GM18873 (cell line): ENCODE results near the gene GAS6.

ENCODE experiments used
- ATAC-seq: cut with Tn5 transposase; IDR thresholded peaks from one replicate; pipeline ENCODE4 v1.9.1; 2021; ENCODE audit warnings: mild to moderate bottlenecking, moderate library complexity, moderate number of reproducible peaks; ENCODE audit not compliant: unreplicated experiment, low FRiP score

The GAS6 gene

DNA sequence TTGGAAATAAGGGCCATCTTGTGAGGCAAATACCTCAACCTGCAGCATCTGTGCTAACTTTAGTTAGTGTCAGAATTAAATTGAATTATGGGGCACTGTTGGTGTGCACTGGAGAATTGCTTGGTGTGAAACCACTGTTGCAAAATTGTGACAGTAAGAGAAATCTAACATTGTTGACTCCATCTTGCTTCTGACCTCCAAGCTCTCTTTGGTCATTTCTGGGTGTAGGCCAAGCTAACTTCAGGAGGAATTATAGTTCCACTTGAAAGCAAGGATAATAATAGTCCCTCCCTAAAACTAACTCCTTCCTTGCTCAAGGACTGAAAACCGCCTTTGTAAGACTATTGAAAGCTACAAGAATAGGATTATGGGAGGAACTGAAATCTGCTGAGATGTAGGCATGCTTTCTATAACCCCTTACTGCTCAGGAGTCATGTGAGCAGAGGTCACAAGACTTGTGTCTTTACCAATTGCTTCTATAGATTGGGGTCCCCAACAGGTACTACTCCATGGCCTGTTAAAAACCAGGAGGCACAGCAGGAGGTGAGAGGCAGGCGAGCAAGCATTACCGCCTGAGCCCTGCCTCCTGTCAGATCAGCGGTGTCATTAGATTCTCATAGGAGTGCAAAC is 24.9 kb upstream of the GAS6 start:
- ATAC-seq, result no peak

DNA sequence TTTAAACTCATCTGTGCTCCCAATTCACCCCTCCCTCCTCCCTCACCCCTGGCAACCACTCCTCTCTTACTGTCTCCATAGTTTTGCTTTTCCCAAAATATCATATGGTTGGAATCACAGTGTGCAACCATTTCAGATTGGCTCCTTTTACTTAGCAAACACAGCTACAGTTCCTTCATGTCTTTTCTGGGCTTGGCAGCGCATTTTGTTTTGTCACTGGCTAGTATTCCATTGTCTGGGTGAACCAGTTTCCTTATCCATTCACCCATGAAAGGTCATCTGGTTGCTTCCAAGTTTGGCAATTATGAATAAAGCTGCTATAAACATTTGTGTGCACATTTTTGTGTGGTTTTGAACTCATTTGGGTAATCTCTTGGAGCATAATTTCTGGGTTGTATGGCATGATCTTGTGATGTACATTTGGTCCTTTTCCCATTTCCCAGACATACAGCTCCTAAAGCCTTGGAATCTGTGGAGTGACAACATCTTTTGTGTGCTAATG is 23.9 kb upstream of the GAS6 start:
- no peak for ATAC-seq

- no peak for ATAC-seq
Measured at GRCh38 chr13:113886561-113887112, 22.8 kb upstream of the GAS6 start.

DNA sequence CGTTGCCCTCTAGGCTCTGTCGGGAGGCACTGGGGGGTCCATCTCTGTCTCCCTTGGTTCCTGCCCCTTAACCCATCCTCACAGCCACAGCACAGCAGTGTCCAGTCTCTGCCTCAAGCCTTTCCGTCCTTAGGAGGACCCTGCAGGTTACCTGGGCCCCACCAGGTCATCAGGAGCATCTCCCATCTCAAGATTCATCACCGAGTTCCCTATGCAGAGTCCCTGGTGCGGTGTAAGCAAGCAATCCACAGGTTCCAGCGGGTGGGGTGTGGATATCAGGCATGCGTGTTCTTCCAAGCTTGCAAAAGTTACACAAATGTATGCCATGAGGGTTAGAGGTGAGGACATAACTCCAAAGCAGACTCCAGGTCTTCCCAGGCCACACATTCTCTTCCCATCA is 20.9 kb upstream of the GAS6 start:
- no peak for ATAC-seq

GRCh38 chr13:113883921-113884804 is 20.3 kb upstream of the GAS6 start:
- ATAC-seq, result no peak

- no peak for ATAC-seq
Measured at GRCh38 chr13:113883314-113883811, 19.5 kb upstream of the GAS6 start.

DNA sequence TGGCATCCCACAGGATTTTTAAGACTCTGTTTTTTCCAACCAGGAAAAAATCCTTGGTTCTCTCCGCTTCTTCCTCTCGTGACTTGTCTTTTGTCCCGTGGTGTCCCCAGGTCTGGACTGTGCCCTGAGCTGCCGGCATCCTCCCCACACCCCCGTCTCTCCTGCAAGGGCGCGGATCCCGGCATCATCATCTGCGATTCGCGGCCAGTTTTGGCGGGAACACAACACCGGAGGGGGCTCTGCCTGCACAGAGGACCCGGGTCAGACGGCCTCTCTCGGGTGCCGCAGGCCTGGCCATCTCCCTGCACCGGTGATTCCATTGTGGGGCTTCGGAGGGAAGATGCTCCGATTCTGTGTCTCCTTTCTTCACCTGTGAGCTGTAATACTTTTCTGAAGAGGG is 18.8 kb upstream of the GAS6 start:
- no peak for ATAC-seq

DNA sequence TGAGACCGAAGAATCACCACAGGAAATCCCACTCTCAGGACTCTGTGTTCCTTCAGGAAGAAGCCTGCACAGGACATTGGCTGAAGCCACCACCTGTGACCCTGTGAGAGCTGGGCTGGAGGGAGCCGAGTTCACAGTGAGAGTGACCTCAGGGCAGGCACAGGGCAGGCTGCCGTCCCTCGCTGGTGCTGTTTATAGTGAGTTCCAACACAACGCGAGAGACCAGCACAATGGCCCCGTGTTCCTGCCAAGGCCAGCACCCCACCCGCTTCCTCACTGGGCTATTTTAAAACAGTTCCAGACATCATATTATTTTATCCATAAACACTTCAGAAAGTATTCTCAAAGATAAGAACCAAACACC is 18.4 kb upstream of the GAS6 start:
- no peak for ATAC-seq

DNA sequence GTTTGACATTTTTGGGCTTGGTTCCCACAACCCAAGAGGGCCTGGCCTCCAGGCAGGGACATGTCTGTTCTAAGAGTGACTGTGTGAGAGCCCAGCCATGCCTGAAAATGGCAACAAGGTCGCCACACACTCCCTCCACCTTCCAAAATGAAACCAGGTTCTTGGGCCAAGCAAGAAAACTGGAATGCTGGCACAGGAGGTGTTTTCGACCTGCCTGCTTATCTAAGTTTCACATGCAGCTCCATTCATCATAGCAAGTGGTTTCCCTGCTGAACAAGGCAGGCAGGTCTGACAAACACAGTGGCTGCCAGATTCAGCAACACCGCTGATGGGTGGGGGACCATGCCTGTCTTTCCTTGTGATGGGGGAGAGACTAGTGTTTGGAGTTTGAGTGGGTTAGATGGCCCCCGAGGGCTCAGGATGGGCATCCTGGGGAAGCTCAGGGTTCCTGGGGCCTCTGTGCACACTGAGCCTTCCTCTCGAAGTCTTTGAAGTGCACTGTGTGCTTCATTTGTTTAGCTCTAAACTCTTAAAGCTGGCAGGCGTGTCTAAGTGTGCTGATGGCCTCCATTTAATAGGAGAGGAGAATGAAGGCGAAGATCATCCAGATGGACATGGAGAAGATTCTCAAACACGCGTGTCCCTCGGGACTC is 17.9 kb upstream of the GAS6 start:
- ATAC-seq, result no peak

DNA sequence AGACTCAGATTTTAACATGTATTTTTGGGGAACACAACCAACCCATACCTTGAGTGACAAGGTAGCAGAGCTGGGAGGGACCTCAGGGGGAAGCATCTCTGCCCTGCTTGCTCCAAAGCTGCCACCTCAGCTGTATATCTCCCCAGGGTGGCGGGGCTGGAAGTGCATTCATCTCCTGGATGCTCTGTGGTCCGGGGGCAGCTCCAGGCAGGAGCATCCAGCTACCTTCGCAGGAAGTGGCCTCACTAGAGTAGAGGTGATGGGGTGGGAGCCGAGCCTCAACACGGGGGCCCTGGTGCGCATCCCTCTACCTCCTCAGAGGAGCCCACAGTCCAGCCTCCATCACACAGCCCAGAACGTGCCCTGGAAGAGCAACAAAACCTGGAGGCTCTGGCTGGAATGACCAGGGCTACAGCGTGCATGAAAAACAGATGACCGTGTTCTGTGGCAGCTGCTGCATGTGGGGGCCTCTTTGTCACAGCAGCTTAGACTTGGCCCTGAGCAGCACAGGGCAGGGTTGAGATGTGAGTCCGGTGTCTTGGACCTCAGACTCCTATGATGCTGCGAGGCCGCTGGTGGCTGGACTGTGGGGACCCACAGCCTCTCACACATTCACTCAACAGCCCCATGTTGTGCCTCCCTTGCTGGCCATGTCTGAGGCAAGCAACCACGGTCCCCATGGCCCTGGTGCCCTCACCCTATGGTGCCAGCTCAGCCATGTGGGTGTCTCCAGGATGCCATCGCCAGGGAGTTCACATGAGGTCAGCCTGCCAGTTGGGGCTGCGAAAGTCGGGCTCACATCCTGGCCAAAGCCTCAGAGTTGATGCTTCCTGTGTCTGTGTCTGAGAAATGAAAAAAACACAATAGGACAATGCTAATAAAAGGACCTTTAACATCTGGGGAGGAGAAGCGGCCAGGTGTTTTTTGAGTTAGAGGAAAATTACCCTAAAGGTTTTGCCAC is 17.1 kb upstream of the GAS6 start:
- ATAC-seq, result no peak

DNA sequence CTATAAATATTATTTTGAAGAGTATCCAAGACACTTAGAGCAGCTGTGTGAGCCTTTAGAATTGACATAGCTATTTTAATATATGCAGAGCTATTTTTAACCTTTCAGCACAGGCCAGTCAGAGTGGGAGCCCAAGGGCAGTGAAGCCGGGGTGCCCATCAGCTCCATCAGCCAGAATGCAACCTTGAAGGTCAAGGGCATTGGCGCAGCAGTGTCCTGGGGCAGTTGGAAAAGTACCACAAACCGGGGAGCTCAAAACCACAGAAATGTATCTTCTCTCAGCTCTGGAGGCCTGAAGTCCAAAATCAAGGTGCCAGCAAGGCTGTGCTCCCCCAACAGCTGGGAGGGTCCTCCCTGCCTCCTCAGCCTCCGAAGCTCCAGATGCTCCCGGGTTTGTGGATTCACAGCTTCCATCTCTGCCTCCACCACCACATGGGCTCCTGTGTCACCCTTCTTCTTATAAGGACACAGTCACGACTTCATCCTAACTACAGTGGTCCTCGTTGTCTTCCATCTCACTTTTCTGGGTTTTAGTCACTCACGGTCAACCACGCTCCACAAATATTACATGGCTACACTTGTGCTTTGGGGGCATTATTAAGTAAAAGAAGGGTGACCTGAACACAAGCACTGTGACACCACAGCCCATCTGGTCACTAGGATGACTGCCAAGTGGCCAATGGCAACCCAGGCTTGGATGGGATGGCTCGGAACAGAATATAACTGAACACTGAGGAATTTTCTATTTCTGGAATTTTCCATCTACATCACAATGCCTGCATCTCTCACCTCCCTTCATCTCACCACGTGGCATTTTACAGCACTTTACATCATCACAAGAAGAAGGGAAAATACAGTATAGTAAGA is 15.9 kb upstream of the GAS6 start:
- ATAC-seq, result no peak

DNA sequence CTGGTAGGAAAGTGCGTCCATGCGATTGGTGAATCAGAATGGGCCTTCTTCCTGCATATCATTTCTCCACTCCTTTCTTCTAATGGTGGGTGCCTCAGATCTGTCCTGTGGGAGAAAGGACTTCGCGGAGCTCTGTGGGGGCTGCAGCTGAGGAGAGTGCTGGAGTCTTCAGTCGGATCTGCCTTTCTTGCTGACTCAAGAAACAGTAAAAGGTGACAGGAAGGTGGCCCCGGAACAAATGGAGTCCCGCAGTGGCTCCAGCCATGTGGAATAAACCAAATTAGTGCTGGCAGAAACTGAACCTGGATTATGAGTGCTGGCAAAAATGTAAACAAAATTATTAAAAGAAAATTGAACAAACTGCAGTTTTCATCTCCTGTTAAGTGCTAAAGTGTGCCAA is 15.1 kb upstream of the GAS6 start:
- ATAC-seq, result no peak

DNA sequence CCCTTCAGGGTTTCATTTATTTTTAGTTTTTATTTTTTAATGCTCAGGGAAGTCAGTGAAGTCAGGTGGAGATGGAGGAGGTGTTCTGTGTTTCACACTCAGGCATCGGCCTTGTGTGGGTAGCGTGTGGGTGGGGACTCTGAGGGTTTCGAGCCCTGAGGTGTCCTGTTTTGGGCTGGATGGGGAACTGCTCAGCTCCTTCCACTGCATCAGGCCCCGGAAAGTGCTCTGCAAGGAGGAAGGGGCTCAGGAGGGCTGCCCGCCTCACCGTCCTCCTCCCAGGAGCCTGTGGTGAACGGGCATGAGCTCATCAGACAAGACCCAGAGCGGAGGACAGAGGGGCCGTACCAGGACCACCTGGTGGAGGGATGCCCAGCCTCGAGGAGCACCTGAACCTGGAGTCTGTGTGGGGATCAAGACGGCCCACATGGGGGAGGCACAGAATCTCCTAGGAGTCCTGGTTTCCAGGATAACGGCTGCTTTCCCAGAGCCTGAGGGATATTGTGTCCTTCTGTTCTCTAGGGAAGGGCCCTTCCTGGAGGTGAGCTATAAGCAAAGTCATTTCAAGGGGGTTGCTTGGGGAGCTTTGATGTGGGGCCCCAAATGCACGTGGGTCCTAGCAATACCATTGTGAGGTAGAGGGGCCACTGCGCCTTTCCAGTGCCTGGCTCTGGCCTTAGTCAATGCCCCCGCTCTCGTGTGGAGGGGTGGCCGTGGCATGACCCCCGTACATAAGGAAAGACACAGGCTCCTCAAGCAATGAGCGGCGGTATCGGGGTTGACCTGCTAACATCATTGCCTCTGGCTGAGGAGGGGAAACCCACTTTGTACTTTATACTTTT is 13.5 kb upstream of the GAS6 start:
- no peak for ATAC-seq

- ATAC-seq, result no peak
Measured at GRCh38 chr13:113876346-113877148, 12.7 kb upstream of the GAS6 start.

DNA sequence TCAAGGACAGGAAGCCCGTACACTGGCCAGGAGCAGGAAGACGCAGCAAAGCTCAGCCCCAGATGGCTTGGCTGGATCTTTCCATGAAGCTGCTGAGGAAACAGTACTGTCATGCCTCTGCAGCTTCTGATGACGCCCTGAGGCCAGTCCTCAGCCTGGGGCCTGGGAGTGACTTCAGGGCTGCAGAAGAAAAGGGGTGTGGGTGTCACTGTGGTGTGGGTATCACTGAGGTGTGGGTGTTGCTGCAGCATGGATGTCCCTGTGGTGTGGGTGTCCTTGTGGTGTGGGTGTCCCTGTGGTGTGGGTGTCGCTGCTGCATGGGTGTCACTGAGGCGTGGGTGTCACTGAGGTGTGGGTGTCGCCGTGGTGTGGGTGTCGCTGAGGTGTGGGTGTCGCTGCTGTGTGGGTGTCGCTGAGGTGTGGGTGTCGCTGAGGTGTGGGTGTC is 12.0 kb upstream of the GAS6 start:
- no peak for ATAC-seq

- no peak for ATAC-seq
Measured at GRCh38 chr13:113875429-113875815, 11.5 kb upstream of the GAS6 start.
